ENCODE data around the gene GPR68. TPM values are rescaled to one million over a fixed set of nuclear protein-coding genes. Genes with fewer than 3 reads are reported as not detected.

GPR68 gene
- polyA plus RNA-seq, 1 donor (not counting 4 experiments of a cell fraction or from before 2014, with no cell fraction given), result 1.2 TPM

- no peak for TF ChIP-seq CTCF (optimal IDR thresholded peaks at IDR 0.05 in 1 of 3, IDR thresholded peaks at IDR 0.05 in 1 of 3, conservative IDR thresholded peaks at IDR 0.05 in 1 of 3; ENCODE audit: extremely low read depth in 1 of 3, insufficient read depth in 2 of 3, low read length in 3 of 3)
- no peak for TF ChIP-seq EZH2 (IDR thresholded peaks at IDR 0.05; ENCODE audit: low read length)
- DNase-seq (ENCODE audit: low read depth, low spot score), result no peak
- peak overlapping the region; percentile 24 for H3K9ac ChIP-seq (ENCODE audit: control insufficient read depth, extremely low read depth, insufficient read depth, low read length)
Measured at GRCh38 chr14:91264151-91265150, 19.9 kb upstream of the GPR68 start.

GRCh38 chr14:91263329-91263728, 18.8 kb upstream of the GPR68 start:
- TF ChIP-seq CTCF (optimal IDR thresholded peaks at IDR 0.05 in 1 of 3, IDR thresholded peaks at IDR 0.05 in 1 of 3, conservative IDR thresholded peaks at IDR 0.05 in 1 of 3; ENCODE audit: extremely low read depth in 1 of 3, insufficient read depth in 2 of 3, low read length in 3 of 3) (no peak), EZH2 (IDR thresholded peaks at IDR 0.05; ENCODE audit: low read length) (no peak)
- H3K36me3 ChIP-seq (ENCODE audit: control insufficient read depth in 2 of 2, extremely low read depth in 1 of 2, insufficient read depth in 2 of 2, low read length in 2 of 2), result no peaks in the 10 kb centered on the region
- no peaks in the 10 kb centered on the region for H3K27me3 ChIP-seq (ENCODE audit: control insufficient read depth, extremely low read depth, insufficient read depth, low read length)
- H2AFZ ChIP-seq (ENCODE audit: control insufficient read depth, low read length), result no peak overlapping the region
- H3K4me2 ChIP-seq (ENCODE audit: control insufficient read depth, extremely low read depth, insufficient read depth, low read depth, low read length), result no peak overlapping the region
- no peak overlapping the region for H3K4me3 ChIP-seq (ENCODE audit: control insufficient read depth in 2 of 3, extremely low read depth in 1 of 3, insufficient read depth in 2 of 3, low read depth in 1 of 3, low read length in 3 of 3)
- DNase-seq (ENCODE audit: low read depth, low spot score) (no peak), FAIRE-seq (no peak)
- H3K4me1 ChIP-seq (ENCODE audit: control insufficient read depth, extremely low read depth, insufficient read depth, low read length), result peaks cover 21% of the 10 kb centered on the region
- no peaks in the 10 kb centered on the region for H3K9me1 ChIP-seq (ENCODE audit: control insufficient read depth, extremely low read depth, insufficient read depth, low read length)
- H3K9me3 ChIP-seq (ENCODE audit: control insufficient read depth, low read depth, low read length), result no peaks in the 10 kb centered on the region
- no peak overlapping the region for H3K9ac ChIP-seq (ENCODE audit: control insufficient read depth, extremely low read depth, insufficient read depth, low read length)
- no peak overlapping the region for H3K27ac ChIP-seq (ENCODE audit: control insufficient read depth, insufficient read depth, low read length)
- dilution Hi-C loops (cut with MboI; ENCODE audit: extremely low pct_ligation_motif_present, low sequenced_read_pairs), result no loop called here
- no peaks in the 10 kb centered on the region for H4K20me1 ChIP-seq (ENCODE audit: control insufficient read depth, extremely low read depth, insufficient read depth, low read length)
- no peaks in the 10 kb centered on the region for H3K79me2 ChIP-seq (ENCODE audit: control insufficient read depth, insufficient read depth, low read length)

More at GRCh38 chr14:91264151-91265150, 19.9 kb upstream of the GPR68 start:
- no peak for FAIRE-seq
- Histone ChIP-seq H2AFZ (ENCODE audit: control insufficient read depth, low read length) (peak overlapping the region; percentile 73), H3K27ac (ENCODE audit: control insufficient read depth, insufficient read depth, low read length) (no peak overlapping the region), H3K9me3 (ENCODE audit: control insufficient read depth, low read depth, low read length) (no peaks in the 10 kb centered on the region), H4K20me1 (ENCODE audit: control insufficient read depth, extremely low read depth, insufficient read depth, low read length) (no peaks in the 10 kb centered on the region), H3K36me3 (ENCODE audit: control insufficient read depth in 2 of 2, extremely low read depth in 1 of 2, insufficient read depth in 2 of 2, low read length in 2 of 2) (no peaks in the 10 kb centered on the region), H3K4me3 (ENCODE audit: control insufficient read depth in 2 of 3, extremely low read depth in 1 of 3, insufficient read depth in 2 of 3, low read depth in 1 of 3, low read length in 3 of 3) (peak overlapping the region; percentile 16 to 59 (median 44)), H3K9me1 (ENCODE audit: control insufficient read depth, extremely low read depth, insufficient read depth, low read length) (no peaks in the 10 kb centered on the region), H3K27me3 (ENCODE audit: control insufficient read depth, extremely low read depth, insufficient read depth, low read length) (no peaks in the 10 kb centered on the region), H3K4me2 (ENCODE audit: control insufficient read depth, extremely low read depth, insufficient read depth, low read depth, low read length) (peak overlapping the region; percentile 42), H3K79me2 (ENCODE audit: control insufficient read depth, insufficient read depth, low read length) (no peaks in the 10 kb centered on the region), H3K4me1 (ENCODE audit: control insufficient read depth, extremely low read depth, insufficient read depth, low read length) (peaks cover 25% of the 10 kb centered on the region)
- dilution Hi-C loops (cut with MboI; ENCODE audit: extremely low pct_ligation_motif_present, low sequenced_read_pairs), result no loop called here

Measured in keratinocyte (primary cell).